IMR-90 (cell line): ENCODE results near the gene GPATCH8.

ENCODE experiments used
- FOS ChIP-seq: fragments of 150-350 bp; IDR thresholded peaks from 2 replicates; pipeline ENCODE4 v1.6.1; 2016; ENCODE audit warnings: low read depth, low read length
- POLR2A ChIP-seq: IDR thresholded peaks from 2 replicates; pipeline ENCODE4 v1.6.1; 2012; ENCODE audit warnings: mild to moderate bottlenecking, low read depth, low read length
- TF ChIP-seq, protein P1 (sequence below): conservative IDR thresholded peaks from 2 replicates; pipeline ENCODE4 v1.5.1; 2012; ENCODE audit warnings: mild to moderate bottlenecking, low read depth, low read length, improper control_type of control experiment

DNA sequence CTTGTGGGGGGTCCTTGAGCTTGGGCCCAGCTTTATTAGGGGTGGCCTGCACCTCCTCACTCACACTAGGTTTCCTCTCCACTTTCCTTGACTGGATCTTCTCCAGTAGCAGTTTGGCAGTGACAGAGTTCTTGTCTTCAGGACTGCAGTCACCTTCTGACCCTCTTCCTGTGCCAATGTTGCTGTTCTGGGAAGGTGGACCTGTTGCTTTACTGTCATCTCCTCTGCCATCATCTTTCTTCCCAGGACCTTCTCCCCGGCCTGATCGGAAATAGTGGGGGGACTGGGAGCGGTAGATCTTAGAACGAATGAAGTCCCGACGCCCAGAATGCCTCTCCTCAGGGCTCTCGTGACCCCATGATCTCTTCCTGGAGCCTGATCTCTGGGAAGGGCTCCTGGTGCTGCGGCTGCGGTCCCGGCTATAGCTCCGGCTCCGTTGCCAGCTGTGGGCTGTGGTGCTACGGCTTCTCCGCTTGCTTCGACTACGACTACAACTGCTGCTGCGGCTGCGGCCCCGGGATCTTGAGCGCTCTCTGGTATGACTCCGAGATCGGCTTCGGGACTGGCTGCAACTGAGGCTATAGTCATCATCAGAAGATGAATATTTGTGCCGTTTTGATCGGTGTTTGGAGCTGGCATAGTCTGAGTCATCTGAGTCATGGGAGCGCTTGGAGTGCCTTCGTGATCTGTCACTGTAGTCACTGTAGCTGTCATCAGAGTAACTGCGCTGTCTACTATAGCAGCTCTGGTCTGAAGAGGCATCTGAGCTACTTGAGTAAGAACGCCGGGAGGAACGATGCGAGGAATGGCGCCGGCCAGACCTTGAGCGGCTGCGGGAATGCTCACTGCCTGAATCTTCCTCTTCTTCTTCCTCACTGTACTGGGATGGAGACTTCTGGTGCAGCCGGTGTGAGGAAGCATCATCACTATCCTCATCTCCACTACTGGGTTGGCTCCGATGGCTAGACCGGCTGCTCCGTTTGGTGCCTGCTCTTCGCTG, 104.2 kb downstream of the GPATCH8 start:
- TF ChIP-seq, protein P1, sequence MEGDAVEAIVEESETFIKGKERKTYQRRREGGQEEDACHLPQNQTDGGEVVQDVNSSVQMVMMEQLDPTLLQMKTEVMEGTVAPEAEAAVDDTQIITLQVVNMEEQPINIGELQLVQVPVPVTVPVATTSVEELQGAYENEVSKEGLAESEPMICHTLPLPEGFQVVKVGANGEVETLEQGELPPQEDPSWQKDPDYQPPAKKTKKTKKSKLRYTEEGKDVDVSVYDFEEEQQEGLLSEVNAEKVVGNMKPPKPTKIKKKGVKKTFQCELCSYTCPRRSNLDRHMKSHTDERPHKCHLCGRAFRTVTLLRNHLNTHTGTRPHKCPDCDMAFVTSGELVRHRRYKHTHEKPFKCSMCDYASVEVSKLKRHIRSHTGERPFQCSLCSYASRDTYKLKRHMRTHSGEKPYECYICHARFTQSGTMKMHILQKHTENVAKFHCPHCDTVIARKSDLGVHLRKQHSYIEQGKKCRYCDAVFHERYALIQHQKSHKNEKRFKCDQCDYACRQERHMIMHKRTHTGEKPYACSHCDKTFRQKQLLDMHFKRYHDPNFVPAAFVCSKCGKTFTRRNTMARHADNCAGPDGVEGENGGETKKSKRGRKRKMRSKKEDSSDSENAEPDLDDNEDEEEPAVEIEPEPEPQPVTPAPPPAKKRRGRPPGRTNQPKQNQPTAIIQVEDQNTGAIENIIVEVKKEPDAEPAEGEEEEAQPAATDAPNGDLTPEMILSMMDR, result no peak
- no peak for TF ChIP-seq POLR2A
- no peak for TF ChIP-seq FOS
